ENCODE data around the gene DNAJC21.
A peak's percentile ranks its signal among the peaks of the same experiment; 100 is the strongest.

Gene DNAJC21

GRCh38 chr5:34929134-34929719 lies at the start of gene DNAJC21:
Gene DNAJC21, plus strand, starts transcription at chr5:34929559. Its CDS starts 261 bp downstream, at chr5:34929820.
- H3K4me3 ChIP-seq, result peak within 1 kb of the TSS; percentile 69
- H3K4me1 ChIP-seq, result peaks cover 16% of the 10 kb centered on the region
- peaks cover 33% of the 10 kb centered on the region for H3K36me3 ChIP-seq (replicated peaks)
- H3K27me3 ChIP-seq (ENCODE audit: low read depth), result no peaks in the 10 kb centered on the region
- DNase-seq (ENCODE audit: low spot score in 2 of 2), result peak; percentile 97 to 98
- in situ Hi-C loops (cut with MboI; ENCODE audit: low sequenced_read_pairs), result no loop called here
- H3K9me3 ChIP-seq, result no peaks in the 10 kb centered on the region

DNA sequence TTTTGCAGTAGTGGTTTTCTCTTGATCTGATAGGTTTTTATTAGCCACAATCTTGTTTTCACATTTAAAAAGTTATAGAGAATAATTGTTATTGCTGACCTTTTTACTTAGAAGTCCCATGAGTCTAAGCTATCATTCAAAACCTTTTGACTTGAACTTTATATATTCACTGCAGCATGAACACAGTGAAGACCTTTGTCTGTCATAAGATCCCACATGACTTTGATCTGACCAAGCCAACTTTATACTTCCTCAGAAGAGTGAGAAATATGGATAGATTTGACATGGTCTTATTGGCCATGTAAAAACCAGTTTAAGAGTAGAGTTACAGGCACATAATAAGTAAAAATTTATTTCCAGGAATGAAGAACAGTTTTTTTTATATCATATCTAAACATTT lies 48.1 kb upstream of the DNAJC21 start:
- H3K4me1 ChIP-seq, result no peaks in the 10 kb centered on the region
- in situ Hi-C loops (cut with MboI; ENCODE audit: low sequenced_read_pairs), result loop anchor here (25.0 kb wide), 1 partner anchor 694 kb away; no protein-coding TSS in a partner anchor

GRCh38 chr5:34886392-34887119 lies 42.8 kb upstream of the DNAJC21 start:
- in situ Hi-C loops (cut with MboI; ENCODE audit: low sequenced_read_pairs), result loop anchor here (25.0 kb wide), 1 partner anchor 699 kb away; no protein-coding TSS in a partner anchor

More for the DNA sequence above, 48.1 kb upstream of the DNAJC21 start:
- DNase-seq (ENCODE audit: low spot score in 2 of 2), result no peak
- no peak overlapping the region for H3K4me3 ChIP-seq
- H3K36me3 ChIP-seq (replicated peaks), result no peaks in the 10 kb centered on the region
- H3K27me3 ChIP-seq (ENCODE audit: low read depth), result peaks cover 5% of the 10 kb centered on the region; the same call in 1 of the 2 replicates
- peaks cover 3% of the 10 kb centered on the region; the same call in 1 of the 2 replicates for H3K9me3 ChIP-seq

DNA sequence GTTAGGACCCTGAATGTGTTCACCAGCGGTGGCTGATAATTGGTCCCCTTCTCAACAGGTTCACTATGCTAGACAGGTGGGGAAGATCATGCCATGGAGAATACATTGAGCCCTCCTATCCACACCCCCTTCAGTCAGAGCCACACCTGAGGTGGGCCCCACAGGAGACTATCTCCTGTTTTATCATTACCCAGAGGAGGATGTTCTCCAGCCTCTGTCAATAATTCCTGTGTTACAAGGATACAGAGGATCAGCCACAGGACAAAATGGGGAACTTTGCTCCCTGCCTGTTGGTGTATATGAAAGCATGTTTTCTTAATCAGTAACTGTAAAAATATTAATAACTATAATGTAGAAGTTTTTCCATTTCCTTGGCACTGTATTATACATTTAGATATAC lies 40.0 kb upstream of the DNAJC21 start:
- no peaks in the 10 kb centered on the region for H3K9me3 ChIP-seq
- in situ Hi-C loops (cut with MboI; ENCODE audit: low sequenced_read_pairs), result loop anchor here (25.0 kb wide), 1 partner anchor 702 kb away; no protein-coding TSS in a partner anchor
- peaks cover 2% of the 10 kb centered on the region; the same call in 1 of the 2 replicates for H3K27me3 ChIP-seq (ENCODE audit: low read depth)
- no peaks in the 10 kb centered on the region; the same call in 1 of the 2 replicates for H3K4me1 ChIP-seq
- no peak overlapping the region for H3K4me3 ChIP-seq
- DNase-seq (ENCODE audit: low spot score in 2 of 2), result no peak
- H3K36me3 ChIP-seq (replicated peaks), result no peaks in the 10 kb centered on the region

More at GRCh38 chr5:34886392-34887119, 42.8 kb upstream of the DNAJC21 start:
- no peaks in the 10 kb centered on the region for H3K9me3 ChIP-seq
- no peaks in the 10 kb centered on the region for H3K36me3 ChIP-seq (replicated peaks)
- peaks cover 2% of the 10 kb centered on the region; the same call in 1 of the 2 replicates for H3K27me3 ChIP-seq (ENCODE audit: low read depth)
- H3K4me3 ChIP-seq, result no peak overlapping the region
- H3K4me1 ChIP-seq, result no peaks in the 10 kb centered on the region
- no peak for DNase-seq (ENCODE audit: low spot score in 2 of 2)

DNA sequence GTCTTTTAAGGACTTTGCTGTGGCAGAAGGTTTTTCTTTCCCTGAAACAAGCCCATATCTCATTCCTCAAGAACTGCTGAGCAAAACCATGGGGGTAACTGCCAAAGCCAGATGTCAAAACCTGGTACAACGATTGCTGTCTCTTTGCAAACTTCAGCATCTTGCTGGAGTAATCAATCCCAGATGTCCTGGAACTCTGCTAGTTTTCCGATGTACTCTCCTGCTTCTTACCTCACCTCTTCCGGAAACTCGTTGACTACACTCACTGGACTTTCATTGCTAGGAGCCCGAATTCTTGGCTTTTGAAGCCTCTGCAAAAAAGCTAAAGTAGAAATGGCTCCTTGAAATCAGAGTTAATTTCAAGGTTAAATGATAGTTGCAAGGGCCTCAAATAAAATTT lies 37.4 kb upstream of the DNAJC21 start:
- H3K4me3 ChIP-seq, result no peak overlapping the region
- in situ Hi-C loops (cut with MboI; ENCODE audit: low sequenced_read_pairs), result loop anchor here (10.0 to 25.0 kb wide), 2 partner anchors 367 to 705 kb away; no protein-coding TSS in a partner anchor

DNA sequence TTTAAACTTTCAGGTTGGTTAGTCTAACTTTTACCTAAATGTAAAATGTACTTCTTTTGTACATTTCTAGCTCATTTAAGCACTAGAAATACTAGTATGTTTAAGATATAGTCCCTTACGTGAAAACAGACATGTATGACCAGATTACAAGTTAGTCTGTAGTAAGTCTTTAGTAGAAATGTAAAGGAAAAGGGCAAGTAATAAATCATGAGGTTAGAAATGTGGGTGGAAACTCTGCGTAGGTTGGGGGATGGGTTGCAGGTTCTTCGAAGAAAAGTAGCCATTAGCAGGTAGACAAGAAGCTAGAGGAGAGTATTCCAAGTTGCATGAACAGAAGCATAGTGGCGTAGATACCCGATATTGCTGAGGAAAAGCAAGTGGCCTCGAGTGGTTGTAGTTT lies 36.9 kb upstream of the DNAJC21 start:
- in situ Hi-C loops (cut with MboI; ENCODE audit: low sequenced_read_pairs), result loop anchor here (10.0 to 25.0 kb wide), 2 partner anchors 368 to 705 kb away; no protein-coding TSS in a partner anchor
- H3K9me3 ChIP-seq, result no peaks in the 10 kb centered on the region
- no peaks in the 10 kb centered on the region for H3K36me3 ChIP-seq (replicated peaks)
- H3K27me3 ChIP-seq (ENCODE audit: low read depth), result no peaks in the 10 kb centered on the region
- no peak overlapping the region for H3K4me3 ChIP-seq
- H3K4me1 ChIP-seq, result no peaks in the 10 kb centered on the region; the same call in 1 of the 2 replicates
- no peak for DNase-seq (ENCODE audit: low spot score in 2 of 2)

More for the DNA sequence above, 37.4 kb upstream of the DNAJC21 start:
- no peak for DNase-seq (ENCODE audit: low spot score in 2 of 2)
- Histone ChIP-seq H3K27me3 (ENCODE audit: low read depth) (no peaks in the 10 kb centered on the region; the same call in 1 of the 2 replicates), H3K9me3 (no peaks in the 10 kb centered on the region), H3K36me3 (replicated peaks) (no peaks in the 10 kb centered on the region), H3K4me1 (no peaks in the 10 kb centered on the region; the same call in 1 of the 2 replicates)

DNA sequence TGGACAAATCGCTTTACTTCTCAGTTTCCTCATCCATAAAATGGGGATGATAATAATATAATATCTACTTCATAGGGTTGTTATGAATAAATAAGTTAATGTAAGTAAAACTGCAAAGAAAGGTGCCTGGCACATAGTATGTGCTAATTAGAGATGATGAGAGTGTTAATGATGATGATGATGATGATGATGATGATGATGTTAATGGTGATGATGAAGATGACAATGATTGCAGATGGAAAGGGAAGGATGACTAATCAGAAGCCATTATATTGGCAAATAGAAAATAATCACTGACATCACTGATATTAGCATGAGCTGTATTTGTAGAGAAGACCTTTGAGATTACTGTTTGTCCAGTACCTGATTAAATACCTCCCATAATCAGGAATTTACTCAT lies 34.6 kb upstream of the DNAJC21 start:
- H3K9me3 ChIP-seq, result no peaks in the 10 kb centered on the region
- H3K36me3 ChIP-seq (replicated peaks), result no peaks in the 10 kb centered on the region
- H3K27me3 ChIP-seq (ENCODE audit: low read depth), result no peaks in the 10 kb centered on the region
- DNase-seq (ENCODE audit: low spot score in 2 of 2), result no peak
- H3K4me3 ChIP-seq, result no peak overlapping the region
- H3K4me1 ChIP-seq, result no peaks in the 10 kb centered on the region; the same call in 1 of the 2 replicates
- in situ Hi-C loops (cut with MboI; ENCODE audit: low sequenced_read_pairs), result loop anchor here (5.0 to 25.0 kb wide), 3 partner anchors 370 to 707 kb away; no protein-coding TSS in a partner anchor

GRCh38 chr5:34895641-34896419 lies 33.5 kb upstream of the DNAJC21 start:
- Histone ChIP-seq H3K9me3 (no peaks in the 10 kb centered on the region), H3K27me3 (ENCODE audit: low read depth) (no peaks in the 10 kb centered on the region), H3K36me3 (replicated peaks) (no peaks in the 10 kb centered on the region; the same call in 1 of the 2 replicates), H3K4me3 (no peak overlapping the region), H3K4me1 (no peaks in the 10 kb centered on the region; the same call in 1 of the 2 replicates)
- DNase-seq (ENCODE audit: low spot score in 2 of 2), result no peak
- in situ Hi-C loops (cut with MboI; ENCODE audit: low sequenced_read_pairs), result loop anchor here (5.0 to 25.0 kb wide), 3 partner anchors 371 to 709 kb away; no protein-coding TSS in a partner anchor

GRCh38 chr5:34897646-34898045 lies 31.7 kb upstream of the DNAJC21 start:
- in situ Hi-C loops (cut with MboI; ENCODE audit: low sequenced_read_pairs), result loop anchor here (5.0 to 25.0 kb wide), 3 partner anchors 373 to 710 kb away; no protein-coding TSS in a partner anchor
- no peaks in the 10 kb centered on the region for H3K9me3 ChIP-seq
- no peak for DNase-seq (ENCODE audit: low spot score in 2 of 2)
- no peaks in the 10 kb centered on the region; the same call in 1 of the 2 replicates for H3K36me3 ChIP-seq (replicated peaks)
- H3K27me3 ChIP-seq (ENCODE audit: low read depth), result no peaks in the 10 kb centered on the region
- H3K4me3 ChIP-seq, result no peak overlapping the region
- H3K4me1 ChIP-seq, result no peaks in the 10 kb centered on the region; the same call in 1 of the 2 replicates

- Histone ChIP-seq H3K4me3 (no peak overlapping the region), H3K4me1 (no peaks in the 10 kb centered on the region; the same call in 1 of the 2 replicates), H3K9me3 (no peaks in the 10 kb centered on the region), H3K36me3 (replicated peaks) (no peaks in the 10 kb centered on the region; the same call in 1 of the 2 replicates), H3K27me3 (ENCODE audit: low read depth) (no peaks in the 10 kb centered on the region)
- DNase-seq (ENCODE audit: low spot score in 2 of 2), result peak; percentile 70 to 75
- in situ Hi-C loops (cut with MboI; ENCODE audit: low sequenced_read_pairs), result loop anchor here (5.0 to 25.0 kb wide), 3 partner anchors 374 to 711 kb away; no protein-coding TSS in a partner anchor
These were observed 31.0 kb upstream of the DNAJC21 start for GRCh38 chr5:34898258-34898895.

DNA sequence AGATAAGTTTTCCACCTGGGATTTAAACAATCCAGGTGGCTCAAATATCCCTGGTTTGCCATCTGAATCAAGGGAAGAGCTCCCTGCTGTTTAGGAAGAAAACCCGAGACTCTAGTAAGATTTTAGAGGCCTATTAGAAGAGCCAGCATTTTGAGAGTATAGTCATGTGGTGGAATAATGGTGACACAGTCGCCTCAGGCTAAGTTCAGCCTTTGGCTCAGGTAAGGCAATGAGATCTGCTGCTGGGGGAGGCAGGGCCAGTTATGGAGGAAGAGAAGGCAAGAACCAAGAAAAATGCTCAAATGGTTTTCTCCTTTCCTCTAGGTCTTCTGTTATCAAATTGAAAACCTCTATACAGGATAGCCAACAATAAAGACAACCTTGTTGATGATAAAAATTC lies 30.3 kb upstream of the DNAJC21 start:
- in situ Hi-C loops (cut with MboI; ENCODE audit: low sequenced_read_pairs), result loop anchor here (5.0 to 25.0 kb wide), 3 partner anchors 374 to 712 kb away; no protein-coding TSS in a partner anchor
- no peaks in the 10 kb centered on the region for H3K4me1 ChIP-seq
- H3K36me3 ChIP-seq (replicated peaks), result no peaks in the 10 kb centered on the region; the same call in 1 of the 2 replicates
- H3K4me3 ChIP-seq, result no peak overlapping the region
- no peak for DNase-seq (ENCODE audit: low spot score in 2 of 2)
- H3K9me3 ChIP-seq, result no peaks in the 10 kb centered on the region
- no peaks in the 10 kb centered on the region for H3K27me3 ChIP-seq (ENCODE audit: low read depth)

DNA sequence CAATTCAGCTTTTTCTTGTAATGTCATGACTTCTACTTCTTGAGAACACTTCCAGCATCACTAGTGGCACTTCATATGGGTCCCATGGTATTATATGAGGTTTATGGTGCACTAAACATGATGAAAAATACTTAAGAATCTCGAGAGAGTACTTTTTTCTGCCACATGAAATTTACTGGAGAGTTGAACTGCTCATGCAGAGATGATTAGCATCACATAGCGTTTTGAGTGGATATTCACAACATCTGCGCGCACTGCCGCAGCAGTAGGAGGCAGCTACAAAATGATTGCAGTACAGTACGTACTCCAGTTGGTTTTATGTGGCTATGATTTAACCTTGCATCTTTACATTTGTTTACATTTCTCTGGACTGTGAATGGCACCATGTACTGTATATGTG lies 28.7 kb upstream of the DNAJC21 start:
- peaks cover 5% of the 10 kb centered on the region; the same call in 1 of the 2 replicates for H3K36me3 ChIP-seq (replicated peaks)
- in situ Hi-C loops (cut with MboI; ENCODE audit: low sequenced_read_pairs), result no loop called here
- H3K4me3 ChIP-seq, result no peak overlapping the region
- no peaks in the 10 kb centered on the region for H3K4me1 ChIP-seq
- no peaks in the 10 kb centered on the region for H3K27me3 ChIP-seq (ENCODE audit: low read depth)
- H3K9me3 ChIP-seq, result no peaks in the 10 kb centered on the region
- DNase-seq (ENCODE audit: low spot score in 2 of 2), result no peak

All from HAP-1 (cell line).